Fibroblast of the aortic adventitia (primary cell): ENCODE results near the gene ING3. TPM values are rescaled to one million over a fixed set of nuclear protein-coding genes. Genes with fewer than 3 reads are reported as not detected.

Experiments used
- DNase-seq: peaks from one replicate; pipeline ENCODE4 v3.0.0-alpha.2; 2010; ENCODE audit warnings: low read depth
- H3K4me3 ChIP-seq: 2 replicates; pipeline ENCODE4 v1.5.1; 2011; ENCODE audit warnings: low read depth, mild to moderate bottlenecking, control low read depth, low read length, moderate library complexity
- total RNA-seq: library from RNA; depleted of rRNA; stranded (reverse); fragments of >200 nt; gene quantifications from 2 replicates; pipeline ENCODE4 v1.2.3, GENCODE V29; 2012; ENCODE audit warnings: low replicate concordance
- TF ChIP-seq, protein P1 (sequence below): IDR thresholded peaks from 2 replicates; pipeline ENCODE4 v1.5.1; 2011; ENCODE audit warnings: mild to moderate bottlenecking, low read length, control low read depth, inconsistent platforms; ENCODE audit not compliant: insufficient read depth

Gene ING3
- total RNA-seq, 1 donor = 26.3 TPM

DNA sequence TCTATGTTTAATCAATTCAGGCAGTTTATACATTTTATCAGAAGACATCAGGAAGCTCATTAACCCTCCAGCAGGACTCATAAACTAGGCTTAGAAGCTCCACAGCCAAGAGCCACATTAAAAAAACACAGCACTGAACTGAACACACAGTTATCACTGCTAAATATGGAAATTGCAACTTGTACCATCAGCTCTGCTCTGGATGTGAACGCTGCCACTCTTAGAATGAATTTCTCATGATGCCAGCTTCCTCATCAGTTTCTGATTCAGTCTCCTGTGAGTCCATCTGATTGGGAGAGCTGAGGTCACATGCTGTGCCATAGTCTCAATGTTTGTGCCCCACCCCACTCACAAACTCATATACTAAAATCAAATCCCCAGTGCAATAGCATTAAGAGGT, 17.1 kb upstream of the ING3 start:
- DNase-seq = no peak
- no peak overlapping the region for H3K4me3 ChIP-seq
- TF ChIP-seq, protein P1, sequence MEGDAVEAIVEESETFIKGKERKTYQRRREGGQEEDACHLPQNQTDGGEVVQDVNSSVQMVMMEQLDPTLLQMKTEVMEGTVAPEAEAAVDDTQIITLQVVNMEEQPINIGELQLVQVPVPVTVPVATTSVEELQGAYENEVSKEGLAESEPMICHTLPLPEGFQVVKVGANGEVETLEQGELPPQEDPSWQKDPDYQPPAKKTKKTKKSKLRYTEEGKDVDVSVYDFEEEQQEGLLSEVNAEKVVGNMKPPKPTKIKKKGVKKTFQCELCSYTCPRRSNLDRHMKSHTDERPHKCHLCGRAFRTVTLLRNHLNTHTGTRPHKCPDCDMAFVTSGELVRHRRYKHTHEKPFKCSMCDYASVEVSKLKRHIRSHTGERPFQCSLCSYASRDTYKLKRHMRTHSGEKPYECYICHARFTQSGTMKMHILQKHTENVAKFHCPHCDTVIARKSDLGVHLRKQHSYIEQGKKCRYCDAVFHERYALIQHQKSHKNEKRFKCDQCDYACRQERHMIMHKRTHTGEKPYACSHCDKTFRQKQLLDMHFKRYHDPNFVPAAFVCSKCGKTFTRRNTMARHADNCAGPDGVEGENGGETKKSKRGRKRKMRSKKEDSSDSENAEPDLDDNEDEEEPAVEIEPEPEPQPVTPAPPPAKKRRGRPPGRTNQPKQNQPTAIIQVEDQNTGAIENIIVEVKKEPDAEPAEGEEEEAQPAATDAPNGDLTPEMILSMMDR = no peak

- TF ChIP-seq, protein P1 = no peak
- H3K4me3 ChIP-seq = no peak overlapping the region
- DNase-seq = no peak
Measured at GRCh38 chr7:120939345-120939744, 11.2 kb upstream of the ING3 start.

DNA sequence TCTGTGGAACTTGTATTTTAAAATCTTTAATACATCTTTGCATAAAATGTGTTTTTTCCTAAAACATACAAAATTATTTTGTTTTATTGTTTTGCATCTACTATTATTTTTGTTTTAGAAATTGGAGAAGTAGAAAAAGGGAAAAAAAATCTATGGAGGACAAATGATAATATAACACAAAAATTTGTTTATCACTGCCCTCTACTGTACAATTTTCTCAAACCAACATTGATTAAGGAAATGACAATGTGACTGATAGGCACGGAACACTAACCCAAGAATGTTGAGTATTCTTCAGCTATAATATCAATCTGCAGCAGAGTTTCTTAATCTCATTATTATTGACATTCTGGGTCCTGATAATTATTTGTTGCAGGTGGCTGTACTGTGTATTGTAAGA, 9.5 kb upstream of the ING3 start:
- TF ChIP-seq, protein P1 = no peak
- no peak overlapping the region for H3K4me3 ChIP-seq
- peak; percentile 16 for DNase-seq

DNA sequence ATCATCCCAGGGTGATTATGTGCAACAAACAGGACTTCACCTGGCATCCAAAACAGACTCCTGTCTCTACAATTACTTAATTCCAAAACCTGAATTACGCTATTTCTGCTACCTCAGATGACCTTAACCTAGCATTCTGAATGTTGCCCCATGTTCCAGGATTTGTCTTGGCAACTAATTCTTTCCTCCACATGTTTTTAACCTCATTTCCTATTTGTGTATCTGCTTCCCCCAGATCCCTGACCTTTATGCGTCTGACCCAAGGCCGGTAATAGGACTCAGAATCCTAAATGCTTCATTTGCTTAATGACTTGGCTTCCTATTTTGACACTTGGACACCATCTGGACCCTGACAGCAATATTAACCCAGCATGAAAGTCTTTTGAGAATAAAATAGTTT, 8.7 kb upstream of the ING3 start:
- DNase-seq = no peak
- TF ChIP-seq, protein P1 = no peak

DNA sequence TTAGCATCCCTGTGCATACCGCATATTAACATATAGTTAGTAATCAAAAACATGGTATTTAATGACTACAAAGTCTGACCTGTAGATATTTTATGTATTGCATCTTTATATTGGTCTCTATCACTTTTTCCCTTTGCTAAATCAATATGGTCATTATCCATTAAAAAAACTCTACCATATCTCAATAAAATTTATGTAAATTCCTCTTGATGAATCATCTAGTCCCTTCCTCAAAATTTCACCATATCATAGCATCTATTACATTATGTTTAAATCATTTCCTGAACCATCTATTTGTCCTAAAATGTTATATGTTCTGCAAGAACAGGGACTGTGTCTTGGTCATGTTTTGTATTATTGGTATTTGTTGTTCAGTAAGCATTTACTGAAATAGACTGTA, 7.7 kb upstream of the ING3 start:
- no peak for DNase-seq
- TF ChIP-seq, protein P1 = no peak
- H3K4me3 ChIP-seq = no peak overlapping the region

More for the DNA sequence above, 8.7 kb upstream of the ING3 start:
- H3K4me3 ChIP-seq = no peak overlapping the region

DNA sequence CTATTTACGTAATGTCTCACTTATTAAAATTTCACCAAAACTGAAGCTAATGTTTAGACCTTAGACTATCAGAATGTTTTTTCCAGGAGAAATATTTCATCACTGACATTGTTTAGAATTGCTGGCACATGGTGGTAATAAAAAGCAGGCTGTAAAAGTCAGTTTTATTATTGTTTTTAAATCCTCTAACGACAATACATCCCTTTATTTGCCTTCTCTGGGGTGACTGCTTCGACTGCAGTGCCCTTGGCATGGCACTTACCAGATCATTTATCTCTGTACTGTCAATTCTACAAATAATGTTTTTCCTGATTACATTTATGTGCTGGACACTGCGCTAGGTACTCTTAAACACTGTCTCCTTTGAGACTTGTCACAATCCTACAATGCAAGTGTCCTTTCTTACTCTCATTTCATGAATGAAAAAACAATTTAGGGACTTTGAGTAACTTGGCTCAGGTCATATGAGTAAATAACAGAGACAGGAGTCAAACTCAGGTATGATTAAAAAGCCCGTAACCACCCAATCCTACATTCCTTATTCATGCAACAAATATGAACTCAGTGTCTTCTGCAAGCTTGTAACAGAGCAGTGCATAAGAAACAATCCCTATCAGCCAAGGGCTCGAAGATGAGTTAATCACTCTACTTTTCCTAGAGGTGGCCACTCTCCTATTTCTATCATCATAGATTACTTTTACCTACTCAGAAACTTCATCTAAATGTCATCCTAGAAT, 5.6 kb upstream of the ING3 start:
- TF ChIP-seq, protein P1 = no peak
- DNase-seq = no peak
- H3K4me3 ChIP-seq = no peak overlapping the region

GRCh38 chr7:120947980-120948379, 2.6 kb upstream of the ING3 start:
- TF ChIP-seq, protein P1 = no peak
- DNase-seq = no peak

More at GRCh38 chr7:120947980-120948379, 2.6 kb upstream of the ING3 start:
- H3K4me3 ChIP-seq = no peak overlapping the region
